OCI-LY7 (cell line): ENCODE results near the gene UBE2S. TPM values are rescaled to one million over a fixed set of nuclear protein-coding genes. Genes with fewer than 3 reads are reported as not detected.
"Not testable (repeated sequence)": the region's sequence is repeated elsewhere in the genome, so short reads cannot be mapped to it uniquely, and the experiment has no call there.

ENCODE experiments used
- BruUV-seq: library from RNA; stranded (reverse); fragments of 400-500 nt; replicated peaks from 2 replicates; lab custom pipeline; 2021; lab: Mats Ljungman, UMichigan
- CTCF ChIA-PET: fragments of 300-600 bp; sonication (Branson Sonifier 250); formaldehyde crosslinking; loops from one replicate; lab custom pipeline; 2022; ENCODE audit warnings: antibody characterized with exemption; ENCODE audit not compliant: unreplicated experiment; lab: Charles Lee
- POLR2A ChIA-PET: fragments of 300-600 bp; sonication (Branson Sonifier 250); formaldehyde crosslinking; loops from one replicate; lab custom pipeline; 2022; ENCODE audit warnings: antibody characterized with exemption; lab: Charles Lee
- DNase-seq: peaks from one replicate; pipeline ENCODE4 v3.0.0-alpha.2; 2015; ENCODE audit warnings: low spot score
- H2AFZ ChIP-seq: fragments of 200-600 bp; sonication (generic), shearing (Covaris generic); 2 replicates; pipeline ENCODE4 v1.6.1; 2014; ENCODE audit warnings: mild to moderate bottlenecking, antibody characterized with exemption, low read length, moderate library complexity
- H3K27ac ChIP-seq: fragments of 200-600 bp; sonication (generic); 2 replicates; pipeline ENCODE4 v1.5.1; 2014; ENCODE audit warnings: mixed run types, low read depth, mild to moderate bottlenecking, moderate library complexity, low read length, inconsistent platforms; ENCODE audit not compliant: poor library complexity, severe bottlenecking
- H3K36me3 ChIP-seq: fragments of 200-600 bp; sonication (generic); 2 replicates; pipeline ENCODE4 v1.6.1; 2014; ENCODE audit warnings: mild to moderate bottlenecking, antibody characterized with exemption, low read length, moderate library complexity, mixed read lengths; ENCODE audit not compliant: insufficient read depth
- H3K4me1 ChIP-seq: fragments of 200-600 bp; sonication (generic); 2 replicates; pipeline ENCODE4 v1.5.1; 2014; ENCODE audit warnings: mild to moderate bottlenecking, low read length; ENCODE audit not compliant: insufficient read depth, poor library complexity, severe bottlenecking
- H3K4me2 ChIP-seq: fragments of 200-600 bp; sonication (generic); 2 replicates; pipeline ENCODE4 v1.6.1; 2014; ENCODE audit warnings: mild to moderate bottlenecking, low read length
- H3K4me3 ChIP-seq: fragments of 200-600 bp; sonication (generic); 2 replicates; pipeline ENCODE4 v1.5.1; 2014; ENCODE audit warnings: mild to moderate bottlenecking, low read depth, low read length; ENCODE audit not compliant: poor library complexity, severe bottlenecking
- H3K79me2 ChIP-seq: fragments of 200-600 bp; sonication (generic); 2 replicates; pipeline ENCODE4 v1.6.1; 2016; ENCODE audit warnings: low read depth, mild to moderate bottlenecking, low read length, moderate library complexity, mixed read lengths; ENCODE audit not compliant: insufficient read depth
- H3K9me2 ChIP-seq: fragments of 200-600 bp; sonication (generic); 2 replicates; pipeline ENCODE4 v1.6.1; 2016; ENCODE audit warnings: mild to moderate bottlenecking, low read length, mixed read lengths; ENCODE audit not compliant: insufficient read depth
- H3K9me3 ChIP-seq: fragments of 200-600 bp; sonication (generic); 2 replicates; pipeline ENCODE4 v1.6.1; 2014; ENCODE audit warnings: mild to moderate bottlenecking, mixed run types, low read length, mixed read lengths
- H4K20me1 ChIP-seq: fragments of 200-600 bp; sonication (generic); 2 replicates; pipeline ENCODE4 v1.6.1; 2014; ENCODE audit warnings: mild to moderate bottlenecking, antibody characterized with exemption, low read length, moderate library complexity, mixed read lengths; ENCODE audit not compliant: insufficient read depth
- EZH2phosphoT487 ChIP-seq: fragments of 200-600 bp; sonication (generic); IDR thresholded peaks from 2 replicates; pipeline ENCODE4 v1.6.1; 2018; ENCODE audit warnings: low read depth, borderline replicate concordance, mild to moderate bottlenecking, mixed run types, antibody characterized with exemption, low read length, moderate library complexity, mixed read lengths
- intact Hi-C: fragments of 100-400 bp; cut with micrococcal nuclease; formaldehyde crosslinking; loops from one replicate; pipeline ENCODE4 v1.10.0; 2022; ENCODE audit not compliant: unreplicated experiment
- total RNA-seq, 2 experiments: library from RNA; depleted of rRNA in 1 of 2; stranded (reverse); fragments of >200 nt in 1 of 2; shearing (Covaris generic) in 1 of 2; gene quantifications; 2 replicates each; pipeline ENCODE4 v1.2.3, GENCODE V29; 2014 to 2022
- TF ChIP-seq, protein P1 (sequence below): fragments of 200-600 bp; sonication (generic); conservative IDR thresholded peaks from 2 replicates; pipeline ENCODE4 v1.5.1; 2014; ENCODE audit warnings: mild to moderate bottlenecking, antibody characterized with exemption, low read length, moderate library complexity, mixed read lengths

The UBE2S gene
- total RNA-seq, 2 experiments from 2014 or later: 285 to 682 TPM

DNA sequence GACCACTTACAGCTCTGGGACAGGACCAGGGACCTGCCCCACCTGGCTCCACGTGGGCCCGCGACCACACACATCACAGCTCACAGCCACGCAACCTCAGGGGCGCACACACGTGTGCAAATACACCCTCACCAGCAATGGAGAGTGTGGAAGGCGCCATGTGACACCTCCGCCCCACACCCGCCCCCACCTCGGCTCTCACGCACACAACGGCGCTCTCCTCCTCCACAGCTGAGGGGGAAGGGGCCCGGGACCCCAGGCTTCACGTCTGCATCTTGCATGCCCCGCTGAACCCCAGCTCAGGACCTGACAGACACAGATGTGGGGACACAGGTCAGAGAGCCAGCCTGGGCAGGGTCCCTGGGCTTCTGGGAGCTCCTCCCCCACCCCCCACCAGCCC is 41.9 kb upstream of the UBE2S start:
- intact Hi-C loops: no loop called here

DNA sequence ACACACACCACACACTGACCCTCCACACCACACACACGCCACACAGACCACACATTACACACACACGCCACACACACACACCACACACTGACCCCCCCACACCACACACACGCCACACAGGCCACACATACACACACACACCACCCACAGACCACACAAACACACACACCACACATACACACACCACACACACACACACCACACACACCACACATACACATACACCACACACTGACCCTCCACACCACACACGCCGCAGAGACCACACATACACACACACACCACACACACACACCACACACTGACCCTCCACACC is 40.5 kb upstream of the UBE2S start:
- H3K4me3 ChIP-seq, DNase-seq, intact Hi-C loops, POLR2A ChIA-PET, H3K4me2 ChIP-seq, BruUV-seq, H3K9me3 ChIP-seq, H4K20me1 ChIP-seq, H3K4me1 ChIP-seq, H3K36me3 ChIP-seq, H3K27ac ChIP-seq, H2AFZ ChIP-seq, H3K79me2 ChIP-seq, H3K9me2 ChIP-seq, CTCF ChIA-PET: not testable (repeated sequence)

More for the DNA sequence above, 41.9 kb upstream of the UBE2S start:
- Histone ChIP-seq H3K4me1 (no peaks in the 10 kb centered on the region), H3K79me2 (no peaks in the 10 kb centered on the region), H3K4me2 (no peak overlapping the region), H4K20me1 (no peaks in the 10 kb centered on the region), H3K27ac (no peak overlapping the region), H3K4me3 (no peak overlapping the region), H3K36me3 (peaks cover 10% of the 10 kb centered on the region), H3K9me2 (no peaks in the 10 kb centered on the region), H2AFZ (no peak overlapping the region), H3K9me3 (no peaks in the 10 kb centered on the region)
- no peak for DNase-seq
- BruUV-seq: no TSS peak
- POLR2A ChIA-PET: interaction anchor here (0.6 kb wide), 1 partner anchor 257 kb away, joined by 5 read pairs; no protein-coding TSS in a partner anchor
- CTCF ChIA-PET: no interaction called here
- TF ChIP-seq EZH2phosphoT487: no peak
- TF ChIP-seq, protein P1, sequence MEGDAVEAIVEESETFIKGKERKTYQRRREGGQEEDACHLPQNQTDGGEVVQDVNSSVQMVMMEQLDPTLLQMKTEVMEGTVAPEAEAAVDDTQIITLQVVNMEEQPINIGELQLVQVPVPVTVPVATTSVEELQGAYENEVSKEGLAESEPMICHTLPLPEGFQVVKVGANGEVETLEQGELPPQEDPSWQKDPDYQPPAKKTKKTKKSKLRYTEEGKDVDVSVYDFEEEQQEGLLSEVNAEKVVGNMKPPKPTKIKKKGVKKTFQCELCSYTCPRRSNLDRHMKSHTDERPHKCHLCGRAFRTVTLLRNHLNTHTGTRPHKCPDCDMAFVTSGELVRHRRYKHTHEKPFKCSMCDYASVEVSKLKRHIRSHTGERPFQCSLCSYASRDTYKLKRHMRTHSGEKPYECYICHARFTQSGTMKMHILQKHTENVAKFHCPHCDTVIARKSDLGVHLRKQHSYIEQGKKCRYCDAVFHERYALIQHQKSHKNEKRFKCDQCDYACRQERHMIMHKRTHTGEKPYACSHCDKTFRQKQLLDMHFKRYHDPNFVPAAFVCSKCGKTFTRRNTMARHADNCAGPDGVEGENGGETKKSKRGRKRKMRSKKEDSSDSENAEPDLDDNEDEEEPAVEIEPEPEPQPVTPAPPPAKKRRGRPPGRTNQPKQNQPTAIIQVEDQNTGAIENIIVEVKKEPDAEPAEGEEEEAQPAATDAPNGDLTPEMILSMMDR: no peak

DNA sequence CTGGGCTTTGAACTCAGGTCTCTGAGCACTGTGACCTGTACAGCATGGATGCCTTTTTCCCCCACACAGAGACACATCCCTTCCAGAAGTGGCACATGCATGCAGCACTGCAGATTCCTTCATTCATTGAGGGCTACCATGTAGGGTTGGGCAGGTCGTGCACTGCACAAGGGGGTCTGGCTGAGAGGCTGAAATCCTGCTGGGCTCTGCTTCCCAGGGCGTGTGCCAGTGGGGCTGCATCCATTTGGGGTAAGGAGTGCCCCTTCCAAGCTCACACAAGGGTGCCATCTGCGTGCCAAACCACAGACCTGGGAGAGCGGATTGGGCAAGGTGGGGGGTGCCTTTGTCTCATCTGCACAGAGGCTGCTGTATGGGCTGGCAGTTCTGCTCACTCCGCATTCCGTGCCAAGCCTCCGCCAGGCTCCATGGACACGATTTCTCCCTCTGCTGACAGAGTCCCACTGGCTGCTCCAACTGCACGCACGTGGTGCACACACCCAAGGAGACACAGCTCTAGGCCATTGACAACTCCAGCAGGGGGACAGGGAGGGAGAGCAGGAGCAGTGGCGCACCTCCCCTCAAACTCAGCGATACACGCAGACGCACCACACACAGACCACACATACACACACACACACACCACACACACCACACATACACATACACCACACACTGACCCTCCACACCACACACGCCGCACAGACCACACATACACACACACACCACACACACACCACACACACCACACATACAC is 40.0 kb upstream of the UBE2S start:
- DNase-seq: no peak
- Histone ChIP-seq H3K4me1 (no peaks in the 10 kb centered on the region), H3K9me2 (no peaks in the 10 kb centered on the region), H4K20me1 (no peaks in the 10 kb centered on the region), H3K4me2 (no peak overlapping the region), H2AFZ (no peak overlapping the region), H3K36me3 (no peaks in the 10 kb centered on the region), H3K4me3 (no peak overlapping the region), H3K27ac (no peak overlapping the region), H3K9me3 (no peaks in the 10 kb centered on the region), H3K79me2 (no peaks in the 10 kb centered on the region)
- BruUV-seq: no TSS peak
- TF ChIP-seq, protein P1: no peak
- no peak for TF ChIP-seq EZH2phosphoT487
- ChIA-PET POLR2A (no interaction called here), CTCF (no interaction called here)
- intact Hi-C loops: no loop called here
